Caco-2 (cell line): ENCODE measurements around the gene CXCL16. TPM values are rescaled to one million over a fixed set of nuclear protein-coding genes. Genes with fewer than 3 reads are reported as not detected.

Experiments used
- BruUV-seq: library from RNA; stranded (reverse); fragments of 400-500 nt; replicated peaks from 2 replicates; lab custom pipeline; 2021; lab: Mats Ljungman, UMichigan
- CTCF ChIA-PET: fragments of 300-600 bp; sonication (Branson Sonifier 250); formaldehyde crosslinking; loops from one replicate; lab custom pipeline; 2022; ENCODE audit warnings: antibody characterized with exemption; lab: Charles Lee
- POLR2A ChIA-PET: fragments of 300-600 bp; sonication (Branson Sonifier 250); formaldehyde crosslinking; loops from one replicate; lab custom pipeline; 2022; ENCODE audit warnings: antibody characterized with exemption; lab: Charles Lee
- DNase-seq, 2 experiments: peaks; one replicate each; pipeline versions ENCODE4 v3.0.0 to v3.0.0-alpha.2; 2020 to 2022
- H3K27me3 ChIP-seq: replicated peaks from 2 replicates; pipeline ENCODE4 v1.6.0; 2011; ENCODE audit warnings: low read length; ENCODE audit not compliant: control insufficient read depth, insufficient read depth
- H3K36me3 ChIP-seq: 2 replicates; pipeline ENCODE4 v1.5.1; 2011; ENCODE audit warnings: low read length; ENCODE audit not compliant: control insufficient read depth, insufficient read depth
- H3K4me1 ChIP-seq: fragments of 250-450 bp; sonication (Bioruptor Pico); 2 replicates; pipeline ENCODE4 v1.5.1; 2020; ENCODE audit warnings: mild to moderate bottlenecking
- H3K4me3 ChIP-seq: 2 replicates; pipeline ENCODE4 v1.5.1; 2011; ENCODE audit warnings: low read depth, mild to moderate bottlenecking, control low read depth, low read length
- H3K9me3 ChIP-seq: fragments of 250-450 bp; sonication (Bioruptor Pico); 2 replicates; pipeline ENCODE4 v1.5.1; 2020; ENCODE audit warnings: mild to moderate bottlenecking, moderate library complexity
- H3K27ac Mint-ChIP-seq: one replicate; pipeline ENCODE4 v1.8.0; 2022; ENCODE audit warnings: mixed read lengths; ENCODE audit not compliant: unreplicated experiment
- H3K27me3 Mint-ChIP-seq: one replicate; pipeline ENCODE4 v1.8.0; 2022; ENCODE audit warnings: mixed read lengths; ENCODE audit not compliant: insufficient read depth, unreplicated experiment
- H3K36me3 Mint-ChIP-seq: one replicate; pipeline ENCODE4 v1.8.0; 2022; ENCODE audit warnings: mild to moderate bottlenecking, mixed read lengths; ENCODE audit not compliant: insufficient read depth, unreplicated experiment
- H3K4me1 Mint-ChIP-seq: one replicate; pipeline ENCODE4 v1.8.0; 2022; ENCODE audit warnings: low read depth, mixed read lengths; ENCODE audit not compliant: unreplicated experiment
- H3K4me3 Mint-ChIP-seq: one replicate; pipeline ENCODE4 v1.8.0; 2022; ENCODE audit warnings: mild to moderate bottlenecking, moderate library complexity, mixed read lengths; ENCODE audit not compliant: unreplicated experiment
- H3K9me3 Mint-ChIP-seq: one replicate; pipeline ENCODE4 v1.8.0; 2022; ENCODE audit warnings: mixed read lengths; ENCODE audit not compliant: unreplicated experiment
- CTCF ChIP-seq, 2 experiments: fragments of 200-600 bp in 1 of 2; IDR thresholded peaks; 1 replicate in 1 of 2; 2 replicates in 1 of 2; pipeline versions ENCODE4 v1.5.1 to v1.8.0; 2011 to 2022; ENCODE audit warnings: antibody characterized with exemption in 1 of 2, control low read depth in 1 of 2, inconsistent platforms in 1 of 2, low read depth in 1 of 2, low read length in 1 of 2, mild to moderate bottlenecking in 1 of 2, moderate library complexity in 1 of 2; ENCODE audit not compliant: insufficient read depth in 1 of 2, severe bottlenecking in 1 of 2, unreplicated experiment in 1 of 2
- intact Hi-C: fragments of 100-400 bp; cut with micrococcal nuclease; formaldehyde crosslinking; loops from one replicate; pipeline ENCODE4 v1.10.0; 2022; ENCODE audit not compliant: unreplicated experiment
- total RNA-seq: library from RNA; stranded (reverse); gene quantifications from 2 replicates; pipeline ENCODE4 v1.2.3, GENCODE V29; 2022

The CXCL16 gene
- total RNA-seq, 1 experiment from 2014 or later, result 55.3 TPM

GRCh38 chr17:4725646-4726310, 13.9 kb downstream of the CXCL16 start:
- CTCF ChIA-PET, result no interaction called here
- H3K4me3 Mint-ChIP-seq, result no peak overlapping the region
- H3K27ac Mint-ChIP-seq, result no peak overlapping the region

DNA sequence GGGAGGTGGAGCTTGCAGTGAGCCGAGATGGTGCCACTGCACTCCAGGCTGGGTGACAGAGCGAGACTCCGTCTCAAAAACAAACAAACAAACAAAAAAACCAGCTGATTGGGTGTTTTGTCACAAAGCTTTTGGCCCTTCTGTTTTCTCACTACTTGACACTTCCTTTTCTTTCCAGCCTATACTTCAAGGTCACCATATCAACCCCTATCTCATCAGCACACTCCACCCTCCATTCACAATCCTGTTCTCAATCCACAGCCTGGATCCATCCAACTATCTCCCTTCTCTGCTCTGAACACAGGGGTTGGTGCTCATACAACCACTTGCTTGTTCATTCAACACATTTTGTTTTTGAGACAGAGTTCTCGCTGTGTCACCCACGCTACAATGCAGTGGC, 15.1 kb downstream of the CXCL16 start:
- ChIA-PET CTCF (no interaction called here), POLR2A (interaction anchor here (0.6 kb wide), 1 partner anchor 105 kb away, joined by 5 read pairs; no protein-coding TSS in a partner anchor)
- H3K4me1 Mint-ChIP-seq, result no peaks in the 10 kb centered on the region
- Histone ChIP-seq H3K4me3 (no peak overlapping the region), H3K36me3 (no peaks in the 10 kb centered on the region), H3K27me3 (no peaks in the 10 kb centered on the region), H3K9me3 (no peaks in the 10 kb centered on the region), H3K4me1 (peaks cover 10% of the 10 kb centered on the region; the same call in 1 of the 2 replicates)
- H3K36me3 Mint-ChIP-seq, result peaks cover 7% of the 10 kb centered on the region
- no peaks in the 10 kb centered on the region for H3K9me3 Mint-ChIP-seq
- H3K4me3 Mint-ChIP-seq, result no peak overlapping the region
- DNase-seq, result no peak
- TF ChIP-seq CTCF (IDR thresholded peaks at IDR 0.05; ENCODE audit: insufficient read depth in 1 of 2, low read depth in 1 of 2, low read length in 1 of 2, severe bottlenecking in 1 of 2, unreplicated experiment in 1 of 2), result no peak
- no peak overlapping the region for H3K27ac Mint-ChIP-seq
- intact Hi-C loops, result no loop called here
- BruUV-seq, result no TSS peak
- no peaks in the 10 kb centered on the region for H3K27me3 Mint-ChIP-seq

More at GRCh38 chr17:4725646-4726310, 13.9 kb downstream of the CXCL16 start:
- no TSS peak for BruUV-seq
- DNase-seq, result no peak
- Histone ChIP-seq H3K36me3 (no peaks in the 10 kb centered on the region), H3K9me3 (no peaks in the 10 kb centered on the region), H3K4me1 (peaks cover 13% of the 10 kb centered on the region; the same call in 1 of the 2 replicates), H3K4me3 (no peak overlapping the region), H3K27me3 (no peaks in the 10 kb centered on the region)
- no peaks in the 10 kb centered on the region for H3K27me3 Mint-ChIP-seq
- H3K36me3 Mint-ChIP-seq, result peaks cover 9% of the 10 kb centered on the region
- H3K9me3 Mint-ChIP-seq, result no peaks in the 10 kb centered on the region
- TF ChIP-seq CTCF (IDR thresholded peaks at IDR 0.05; ENCODE audit: insufficient read depth in 1 of 2, low read depth in 1 of 2, low read length in 1 of 2, severe bottlenecking in 1 of 2, unreplicated experiment in 1 of 2), result no peak
- POLR2A ChIA-PET, result no interaction called here
- peaks cover 5% of the 10 kb centered on the region for H3K4me1 Mint-ChIP-seq
- intact Hi-C loops, result no loop called here

GRCh38 chr17:4722678-4723240, 17.0 kb downstream of the CXCL16 start:
- Mint-ChIP-seq H3K27me3 (no peaks in the 10 kb centered on the region), H3K4me1 (no peaks in the 10 kb centered on the region), H3K27ac (peak overlapping the region; percentile 74), H3K9me3 (no peaks in the 10 kb centered on the region), H3K36me3 (peaks cover 12% of the 10 kb centered on the region), H3K4me3 (no peak overlapping the region)
- Histone ChIP-seq H3K4me1 (peaks cover 10% of the 10 kb centered on the region; the same call in 1 of the 2 replicates), H3K9me3 (no peaks in the 10 kb centered on the region), H3K4me3 (no peak overlapping the region), H3K36me3 (no peaks in the 10 kb centered on the region), H3K27me3 (no peaks in the 10 kb centered on the region)
- no peak for TF ChIP-seq CTCF (IDR thresholded peaks at IDR 0.05; ENCODE audit: insufficient read depth in 1 of 2, low read depth in 1 of 2, low read length in 1 of 2, severe bottlenecking in 1 of 2, unreplicated experiment in 1 of 2)
- ChIA-PET CTCF (no interaction called here), POLR2A (no interaction called here)
- DNase-seq, result no peak
- no TSS peak for BruUV-seq
- intact Hi-C loops, result no loop called here
